Limb (tissue), 2 donors: Measurements from ENCODE around the gene IFITM10.

Experiments used
- DNase-seq, 2 donors: peaks; one replicate each; pipeline ENCODE4 v3.0.0-alpha.2; 2016; ENCODE audit errors: extremely low spot score in 2 of 2

IFITM10 gene

DNA sequence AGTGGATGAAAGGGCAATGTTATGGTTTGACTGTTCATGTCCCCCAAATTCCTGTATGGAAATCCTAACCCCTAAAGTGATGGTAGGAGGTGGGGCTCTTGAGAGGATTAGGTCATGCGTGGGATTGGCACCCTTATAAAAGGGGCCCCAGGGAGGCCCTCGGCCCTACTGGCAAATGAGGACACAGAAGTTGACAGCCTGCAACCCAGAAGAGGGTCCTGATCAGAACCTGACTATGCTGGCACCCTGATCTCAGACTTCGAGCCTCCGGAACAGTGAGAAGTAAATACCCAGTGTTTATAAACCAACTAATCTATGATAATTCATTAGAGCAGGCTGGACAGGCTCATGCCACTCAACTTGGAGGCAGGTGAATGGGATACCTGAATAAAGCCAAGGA is 8.7 kb downstream of the IFITM10 start:
- DNase-seq: no peak

DNA sequence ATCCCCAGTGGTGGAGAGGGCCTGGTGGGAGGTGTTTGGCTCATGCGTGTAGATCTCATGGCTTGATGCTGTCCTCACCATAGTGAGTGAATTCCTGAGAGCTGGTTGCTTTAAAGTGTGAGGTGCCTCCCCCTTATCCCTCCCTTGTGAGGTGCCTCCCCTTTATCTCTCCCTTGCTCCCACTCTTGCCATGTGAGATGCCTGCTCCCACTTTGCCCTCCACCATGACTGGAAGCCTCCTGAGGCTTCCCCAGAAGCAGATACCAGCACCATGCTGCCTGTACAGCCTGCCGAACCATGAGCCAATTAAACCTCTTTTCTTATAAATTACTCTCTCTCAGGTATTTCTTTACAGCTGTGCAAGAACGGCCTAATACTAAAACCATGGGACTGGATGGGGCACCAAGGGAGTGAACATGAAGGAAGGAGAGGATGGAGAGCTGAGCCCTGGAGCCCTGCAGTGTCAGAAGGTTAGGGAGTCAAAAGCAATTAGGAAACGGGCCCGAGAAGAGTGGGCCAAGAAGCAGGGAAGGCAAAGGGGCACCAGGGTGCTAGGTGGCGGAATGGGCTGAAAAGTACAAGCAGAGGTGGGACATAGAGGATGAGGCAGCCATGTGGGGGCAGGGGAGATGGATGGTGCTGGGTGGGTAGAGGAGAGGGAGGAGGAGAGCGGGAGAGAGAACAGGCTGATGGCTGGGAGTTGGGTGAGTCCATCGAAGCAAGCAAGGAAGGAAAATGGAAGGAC is 9.4 kb downstream of the IFITM10 start:
- DNase-seq: no peak

DNA sequence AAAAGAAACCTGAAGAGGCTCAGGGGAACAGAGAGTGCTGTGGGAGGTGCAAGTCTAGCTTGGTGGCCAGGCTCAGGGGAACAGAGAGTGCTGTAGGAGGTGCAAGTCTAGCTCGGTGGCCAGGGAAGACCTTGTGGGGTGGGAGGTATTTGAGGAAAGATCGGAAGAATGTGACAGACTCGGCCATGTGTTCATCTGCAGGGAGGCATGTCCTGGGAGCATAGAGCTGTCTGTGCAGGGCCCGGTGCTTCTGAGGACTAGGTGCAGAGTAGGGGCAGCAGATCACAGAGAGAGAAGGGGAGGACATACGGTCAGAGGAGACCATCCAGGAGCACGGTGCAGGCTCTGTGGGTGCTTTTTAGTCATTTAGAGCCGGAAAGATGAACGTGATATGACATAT is 10.8 kb downstream of the IFITM10 start:
- no peak for DNase-seq

DNA sequence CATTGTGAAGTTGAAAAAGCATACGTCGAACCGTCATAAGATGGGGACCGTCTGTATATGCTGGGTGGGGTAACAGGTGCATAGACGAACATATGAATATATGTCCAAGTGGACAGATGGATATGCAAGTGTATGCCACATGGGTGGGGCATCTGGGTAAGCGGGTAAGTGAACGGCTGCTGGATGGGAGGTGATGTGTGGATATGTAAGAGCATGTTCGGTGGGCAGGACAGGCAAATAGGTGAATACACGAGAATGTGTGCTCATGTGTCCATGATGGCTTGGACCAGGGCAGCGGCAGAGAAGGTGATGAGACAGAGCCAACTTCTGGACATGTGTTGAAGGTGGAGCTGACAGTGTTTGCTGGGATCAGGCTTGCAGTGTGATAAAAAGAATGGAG is 12.0 kb downstream of the IFITM10 start:
- no peak for DNase-seq

DNA sequence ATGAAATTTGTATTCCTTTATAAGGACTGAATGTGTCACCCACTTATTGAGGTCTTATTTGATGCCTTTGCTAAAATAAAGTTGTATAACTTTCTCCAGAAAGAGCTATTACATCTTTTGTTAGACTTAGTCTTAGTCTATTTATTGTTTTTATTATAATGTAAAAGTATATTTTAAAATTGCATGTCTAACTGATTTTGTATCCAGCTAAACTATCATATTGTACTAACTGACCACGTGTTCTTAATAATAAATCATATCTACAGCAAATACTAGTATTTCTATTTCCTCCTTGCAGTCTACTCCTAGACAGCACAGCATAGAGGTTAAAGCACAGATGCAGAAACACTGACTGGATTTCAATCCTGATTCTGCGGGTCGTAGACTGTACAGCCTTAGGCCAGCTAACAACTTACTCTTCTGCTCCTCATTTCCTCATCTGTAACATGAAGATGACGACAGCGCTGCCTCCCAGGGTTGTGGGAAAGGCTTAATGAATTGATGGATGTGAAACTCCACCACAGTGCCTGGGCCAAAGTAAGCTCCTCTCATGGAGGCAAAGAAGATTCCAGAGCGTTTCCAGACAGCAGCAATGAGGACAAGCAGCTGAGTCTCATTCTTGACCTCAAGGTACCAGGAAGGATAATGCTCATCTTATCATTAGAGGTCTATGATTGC is 13.2 kb downstream of the IFITM10 start:
- DNase-seq: no peak

DNA sequence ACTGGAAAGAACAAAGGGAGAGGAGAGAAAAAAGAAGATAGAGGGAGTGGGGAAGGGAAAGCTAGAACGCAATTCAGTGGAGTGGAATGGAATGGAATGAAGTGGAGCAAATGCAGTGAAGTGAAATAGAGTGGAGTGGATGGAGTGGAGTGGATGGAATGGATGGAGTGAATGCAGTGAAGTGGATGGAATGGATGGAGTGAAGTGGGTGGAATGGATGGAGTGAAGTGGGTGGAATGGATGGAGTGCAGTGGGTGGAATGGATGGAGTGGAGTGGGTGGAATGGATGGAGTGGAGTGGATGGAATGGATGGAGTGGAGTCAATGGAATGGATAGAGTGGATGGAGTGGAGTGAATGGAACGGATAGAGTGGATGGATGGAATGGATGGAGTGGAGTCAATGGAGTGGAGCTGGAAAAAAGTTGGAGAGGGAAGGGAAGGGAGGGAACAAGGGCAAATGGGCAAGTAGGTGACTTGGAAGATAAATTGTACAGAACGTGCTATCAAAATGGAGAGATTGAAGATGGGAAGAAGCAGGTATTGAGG is 13.9 kb downstream of the IFITM10 start:
- no peak for DNase-seq

DNA sequence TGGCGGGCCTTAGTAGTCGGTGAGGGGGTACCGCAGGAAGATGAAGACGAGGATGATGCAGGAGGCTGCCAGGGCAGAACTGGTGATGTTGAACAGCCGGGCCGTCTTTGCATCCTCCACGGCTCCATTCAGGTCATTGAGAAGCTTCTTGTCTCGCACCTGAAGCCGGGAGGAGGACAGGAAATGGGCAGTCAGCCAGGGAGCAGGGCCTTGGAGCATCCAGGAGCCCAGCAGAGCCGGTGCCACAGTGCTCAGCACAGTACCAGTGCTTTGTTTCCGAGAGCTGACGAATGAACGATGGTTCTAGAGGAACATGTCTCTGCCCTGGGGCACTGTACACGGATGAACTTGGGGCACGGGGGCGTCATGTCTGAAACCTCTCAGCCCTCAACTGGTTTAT is 15.1 kb downstream of the IFITM10 start:
- no peak for DNase-seq

DNA sequence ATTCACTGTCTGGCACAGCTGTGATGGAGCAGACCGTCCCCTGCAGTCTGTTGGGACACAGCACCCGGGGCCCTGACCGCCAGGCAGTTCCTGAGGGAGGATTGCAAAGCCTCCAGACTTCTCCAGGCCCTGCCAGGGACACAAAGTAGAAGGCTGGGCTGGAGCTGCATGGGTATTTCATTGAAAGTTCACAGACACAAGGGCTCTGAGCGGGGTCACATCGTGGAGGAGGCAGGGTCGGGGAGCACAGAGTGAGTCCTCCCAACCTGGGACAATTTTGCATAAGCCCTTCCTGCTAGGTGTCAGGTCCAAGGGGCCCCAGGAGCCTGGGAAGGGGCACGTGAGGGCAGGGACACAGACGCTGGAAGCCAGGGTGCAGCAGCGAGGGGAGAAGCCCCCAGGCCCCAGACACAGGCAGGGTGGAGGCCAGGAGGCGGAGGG is 15.7 kb downstream of the IFITM10 start:
- DNase-seq: no peak

DNA sequence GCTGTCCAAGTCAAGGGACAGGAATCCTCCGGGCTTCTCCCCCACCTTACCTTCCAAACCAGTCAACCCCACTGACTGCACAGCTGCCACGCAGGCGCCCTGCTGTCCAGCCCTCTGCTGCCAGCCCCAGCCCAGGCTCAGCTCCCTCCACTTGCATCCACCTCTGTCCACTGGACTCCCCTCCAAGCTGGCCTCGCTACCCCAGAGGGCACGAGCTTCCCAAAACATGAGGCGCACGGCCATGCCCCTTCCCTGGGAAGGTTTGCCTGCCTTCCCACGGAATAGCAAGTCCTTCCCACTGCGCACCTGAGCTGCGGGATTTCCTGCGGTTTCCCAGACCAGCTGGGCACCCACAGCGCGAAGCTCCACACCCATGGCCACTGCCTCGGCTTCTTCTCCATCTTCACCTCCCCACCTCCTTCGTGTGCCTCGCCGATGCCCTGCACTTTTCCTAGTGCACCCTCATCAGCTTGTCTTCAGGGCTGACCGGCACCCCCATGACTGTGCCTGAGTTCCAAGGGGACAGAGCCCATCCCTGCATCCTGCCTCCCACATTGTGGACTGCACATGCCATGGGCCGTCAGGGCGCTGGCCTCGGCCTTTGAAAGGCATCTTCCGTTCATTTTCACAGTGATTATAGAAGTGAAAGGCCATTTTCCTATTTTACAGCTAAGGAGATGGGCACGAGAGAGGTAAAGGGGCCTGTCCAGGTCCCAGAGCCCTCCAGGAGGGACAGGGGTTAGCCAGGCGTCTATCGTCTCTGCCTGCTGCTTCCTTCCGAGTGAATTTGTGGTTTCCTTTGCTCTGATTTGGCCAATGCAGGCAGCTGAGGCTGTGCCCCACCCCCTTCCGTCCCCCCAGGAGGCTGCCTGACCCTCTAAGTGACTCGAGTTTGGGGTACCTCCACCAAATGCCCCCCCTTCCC is 16.4 kb downstream of the IFITM10 start:
- no peak for DNase-seq

DNA sequence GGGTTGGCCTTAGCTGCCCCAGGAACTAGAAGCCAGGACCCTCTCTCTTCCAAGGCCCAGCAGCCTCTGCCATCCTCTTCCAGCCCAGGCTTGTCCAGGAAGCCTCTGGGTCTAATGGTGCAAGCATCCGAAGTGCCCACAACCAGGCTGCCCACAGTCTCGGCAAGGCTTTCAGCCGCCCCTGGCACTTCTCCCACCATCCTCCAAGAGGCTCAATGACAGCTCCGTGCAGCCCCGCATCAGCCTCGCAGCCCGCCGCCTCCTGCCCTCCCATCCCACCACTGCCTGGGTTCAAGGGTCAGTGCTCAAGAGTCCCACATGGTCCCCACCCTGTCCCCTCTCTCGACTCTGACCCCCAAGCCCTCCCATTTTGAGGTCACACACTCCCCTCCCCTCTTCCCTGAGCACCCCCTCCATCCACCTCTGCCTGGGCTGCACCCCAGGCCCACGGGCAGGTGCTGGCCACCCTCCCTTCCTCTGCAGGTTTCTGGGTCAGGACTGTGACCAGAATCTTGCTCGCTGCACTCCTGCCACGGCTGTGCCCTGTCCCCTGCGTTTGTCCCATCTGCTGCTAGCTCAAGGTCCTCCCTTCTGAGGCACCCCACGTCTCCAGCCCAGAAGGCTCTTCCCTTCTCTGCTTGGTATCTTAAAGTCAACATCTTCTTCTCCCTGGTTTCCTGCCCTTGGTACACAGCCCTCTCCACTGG is 17.2 kb downstream of the IFITM10 start:
- no peak for DNase-seq

DNA sequence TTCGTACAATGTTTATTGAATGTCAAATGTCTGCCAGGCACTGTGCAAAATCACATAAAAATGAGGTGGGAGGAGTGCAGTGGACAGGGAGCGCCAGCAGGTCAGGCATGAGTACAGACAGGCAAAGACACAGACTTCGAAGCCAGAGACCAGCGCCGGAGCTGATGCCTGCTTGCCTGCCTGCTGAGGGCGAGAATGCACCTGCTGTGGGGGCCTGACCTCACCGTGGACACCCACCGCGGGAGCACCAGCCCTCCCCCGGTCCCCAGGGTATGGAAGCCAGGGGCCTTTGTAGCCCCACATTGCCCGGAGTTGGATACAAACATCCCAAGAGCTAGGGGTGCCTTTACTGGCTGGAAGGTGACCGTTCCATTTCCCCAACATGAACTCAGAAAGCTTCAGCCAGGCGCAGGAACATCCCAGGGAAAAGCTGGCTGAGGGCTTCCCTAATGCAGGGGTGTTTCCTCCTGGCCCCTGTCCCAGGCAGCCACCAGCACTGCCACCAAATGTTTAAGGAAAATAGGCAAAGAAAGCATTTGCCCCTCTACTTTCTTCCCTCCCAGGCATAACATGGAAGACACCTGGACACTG is 17.9 kb downstream of the IFITM10 start:
- DNase-seq: no peak

DNA sequence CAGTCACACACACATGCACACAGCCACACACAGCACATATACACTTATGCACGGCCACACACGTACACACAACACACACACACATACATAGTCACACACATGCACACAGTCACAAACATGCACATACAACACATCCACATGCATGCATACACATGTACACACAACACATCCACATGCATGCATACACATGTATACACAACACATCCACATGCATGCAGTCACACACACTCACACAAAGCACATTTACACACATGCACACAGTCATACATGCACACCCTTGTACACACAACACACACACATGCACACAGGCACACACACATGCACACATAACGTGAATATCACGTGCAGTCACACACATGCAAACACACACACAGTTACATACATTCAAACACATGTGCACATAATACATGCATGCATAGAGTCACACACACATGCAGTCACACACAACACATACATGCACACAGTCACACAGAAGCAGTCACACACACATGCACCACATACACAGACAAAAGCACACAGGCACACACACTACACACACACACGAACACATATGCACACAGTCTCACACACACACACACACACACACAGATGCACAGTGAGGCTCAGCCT is 18.8 kb downstream of the IFITM10 start:
- DNase-seq: no peak

DNA sequence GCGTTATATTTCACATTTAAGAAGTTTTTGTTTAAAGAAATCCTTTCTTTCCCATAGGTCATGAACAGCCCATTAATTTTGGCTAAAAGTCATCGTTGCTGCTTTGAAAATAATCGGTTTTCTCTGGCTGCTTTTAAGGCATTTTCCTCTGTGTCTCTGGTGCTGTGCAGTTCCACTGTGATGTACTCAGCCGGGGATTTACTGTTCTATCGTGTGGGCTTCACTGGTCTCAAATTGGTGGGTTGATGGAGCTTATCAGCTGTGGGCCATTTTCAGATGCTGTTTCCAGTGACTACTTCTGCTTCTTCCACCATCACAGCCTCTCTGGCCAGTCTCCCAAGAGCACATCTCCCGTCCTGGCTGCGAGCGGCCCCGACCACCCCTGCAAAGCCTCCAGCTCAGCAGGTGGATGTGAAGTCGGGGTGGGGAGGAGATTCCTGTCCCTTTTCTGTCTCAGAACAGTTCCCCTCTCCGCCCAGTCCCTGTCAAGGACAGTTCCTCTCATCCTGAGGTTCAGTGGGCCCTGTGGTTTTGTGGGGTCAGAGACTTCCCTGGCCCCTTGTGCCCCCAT is 20.3 kb downstream of the IFITM10 start:
- DNase-seq: no peak

DNA sequence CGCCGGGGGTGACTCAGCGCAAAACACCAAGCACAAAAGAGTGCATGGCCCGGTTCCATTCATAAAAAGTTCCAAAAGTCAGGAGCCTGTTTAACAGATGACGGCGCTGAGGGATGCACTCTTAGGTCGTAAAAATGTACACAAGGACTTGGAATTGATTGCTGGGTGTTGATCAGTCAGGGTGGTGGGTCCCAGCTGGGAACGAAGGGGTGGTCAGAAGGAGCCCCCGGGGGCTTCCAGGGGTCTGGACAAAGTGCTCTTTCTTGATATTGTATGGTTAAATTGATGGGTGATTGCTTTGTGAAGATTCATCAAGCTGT is 20.7 kb downstream of the IFITM10 start:
- no peak for DNase-seq

DNA sequence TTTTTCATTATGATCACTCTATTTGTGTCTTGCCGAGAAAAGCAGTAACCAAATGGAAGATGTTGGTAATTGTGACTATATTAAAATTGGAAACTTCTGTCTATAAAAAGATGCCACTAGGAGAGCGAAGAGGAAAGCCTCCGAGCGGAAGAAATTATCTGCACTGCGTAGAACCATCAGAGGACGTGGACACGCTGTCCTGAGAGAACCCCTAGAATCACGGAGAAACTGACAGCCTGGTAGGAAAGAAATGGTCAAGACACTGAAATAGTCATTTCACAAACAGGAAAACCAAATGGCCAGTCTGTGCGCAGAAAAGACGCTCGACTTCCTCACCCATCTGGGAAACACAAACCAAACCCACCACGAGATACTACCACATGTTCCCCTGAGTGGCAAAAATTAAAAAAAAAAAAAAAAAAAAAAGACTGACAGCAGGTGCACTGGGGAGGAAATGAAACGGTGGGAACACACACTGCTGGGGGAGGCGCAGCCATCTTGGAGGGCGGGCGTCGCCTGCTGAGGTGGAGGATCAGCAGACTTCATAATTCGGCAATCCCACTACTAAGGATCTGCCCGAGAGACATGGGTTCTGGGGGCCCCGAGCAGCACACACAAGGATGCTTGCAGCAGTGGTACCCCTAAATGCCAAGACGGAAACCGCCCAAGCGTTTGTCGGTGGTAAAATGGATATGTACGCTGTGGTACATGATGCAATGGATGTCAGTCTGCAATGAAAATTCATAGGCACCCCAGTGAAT is 21.3 kb downstream of the IFITM10 start:
- no peak for DNase-seq

DNA sequence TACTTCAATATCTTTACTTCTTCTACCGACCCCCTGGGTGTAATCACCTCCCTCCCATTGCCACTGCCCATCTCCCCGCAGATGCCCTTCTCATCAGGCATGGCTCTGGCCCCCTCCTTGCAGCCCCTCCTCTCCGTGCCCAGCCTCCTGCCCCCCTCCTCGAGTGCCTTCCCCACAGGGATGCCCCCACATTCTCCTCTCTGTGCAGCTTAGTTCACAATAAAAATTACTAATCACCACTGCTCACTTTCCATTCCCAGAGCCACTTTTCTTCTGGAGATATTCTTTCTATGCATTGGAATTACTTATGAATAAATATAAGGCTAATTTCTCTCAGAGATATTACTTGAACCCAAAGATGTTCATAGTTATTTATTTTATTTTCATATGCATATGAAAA is 22.1 kb downstream of the IFITM10 start:
- no peak for DNase-seq

DNA sequence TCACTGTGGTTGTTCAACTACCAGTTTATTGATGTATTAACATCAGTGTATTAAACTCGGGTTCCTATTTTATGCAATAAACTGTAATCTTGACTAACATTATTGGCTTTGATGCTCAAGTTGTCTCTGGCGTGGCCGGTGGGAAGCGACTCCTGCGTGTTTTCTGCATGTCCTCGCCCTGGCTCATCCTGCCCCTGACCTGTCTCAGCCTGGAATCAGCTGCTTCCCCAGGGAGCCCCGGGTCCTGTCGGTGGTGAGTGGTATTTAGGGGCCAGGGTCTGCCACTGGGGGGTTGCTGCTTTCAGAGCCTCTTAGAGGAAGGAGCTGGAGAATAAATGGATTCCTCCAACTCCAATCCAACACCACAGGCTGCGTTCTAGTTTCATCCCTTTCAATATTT is 22.5 kb downstream of the IFITM10 start:
- no peak for DNase-seq

DNA sequence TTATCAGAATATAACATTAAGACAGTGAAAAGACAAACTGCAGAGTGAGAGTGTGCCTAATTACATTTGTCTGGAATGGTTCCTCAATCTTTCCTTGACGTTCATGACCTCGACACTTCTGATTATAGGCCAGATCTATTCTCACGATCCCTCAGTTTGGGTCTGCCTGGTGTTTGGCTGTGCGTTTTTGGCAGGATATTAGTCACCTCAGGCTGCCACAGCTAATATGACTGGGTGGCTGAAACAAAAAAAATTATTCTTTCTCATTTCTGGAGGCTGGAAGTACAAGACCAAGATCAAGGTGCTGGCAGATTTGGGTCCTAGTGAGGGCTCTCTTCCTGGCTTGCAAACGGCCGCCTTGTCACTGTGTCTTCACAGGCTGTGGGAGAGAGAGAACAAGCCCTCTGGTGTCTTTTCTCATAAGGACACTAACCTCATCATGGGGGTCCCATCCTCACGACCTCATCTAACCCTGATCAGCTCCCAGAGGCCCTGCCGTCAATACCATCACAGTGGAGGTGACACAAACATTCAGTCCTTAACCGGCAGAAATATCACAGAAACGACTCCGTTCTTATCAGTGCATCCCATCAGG is 23.2 kb downstream of the IFITM10 start:
- no peak for DNase-seq

DNA sequence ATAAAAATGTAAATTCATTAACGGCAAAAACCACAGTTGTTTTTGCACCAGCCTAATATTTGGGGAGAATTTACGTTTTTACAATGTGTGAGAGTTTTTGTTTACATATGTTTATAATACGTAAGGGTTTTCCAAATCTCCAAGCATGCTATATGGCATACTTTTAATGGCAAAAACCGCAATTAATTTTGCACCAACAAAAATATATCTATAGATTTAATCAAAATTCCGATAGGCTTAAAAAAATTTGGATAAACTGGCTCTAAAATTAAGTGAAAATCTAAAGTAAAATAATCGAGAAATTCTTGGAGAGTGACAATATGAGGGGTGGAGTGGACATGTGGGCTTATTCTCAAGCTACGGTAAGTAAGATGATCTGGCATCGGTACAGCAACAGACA is 30.6 kb downstream of the IFITM10 start:
- DNase-seq: no peak
